Suprapubic skin (tissue), 4 donors: ENCODE results near the gene SERHL2. TPM values are rescaled to one million over a fixed set of nuclear protein-coding genes. Genes with fewer than 3 reads are reported as not detected.
"Not testable (repeated sequence)": the region's sequence is repeated elsewhere in the genome, so short reads cannot be mapped to it uniquely, and the experiment has no call there.

Source experiments
- DNase-seq, 2 donors: peaks; one replicate each; pipeline ENCODE4 v3.0.0-alpha.2; 2019; ENCODE audit warnings: low spot score in 2 of 2
- H3K27ac ChIP-seq: fragments of 200-600 bp; sonication (generic); one replicate; pipeline ENCODE4 v1.5.1; 2019
- H3K27me3 ChIP-seq: fragments of 200-600 bp; sonication (generic); one replicate; pipeline ENCODE4 v1.5.1; 2019
- H3K36me3 ChIP-seq: fragments of 200-600 bp; sonication (generic); one replicate; pipeline ENCODE4 v1.5.1; 2019
- H3K4me1 ChIP-seq: fragments of 200-600 bp; sonication (generic); one replicate; pipeline ENCODE4 v1.5.1; 2019
- H3K4me3 ChIP-seq: fragments of 200-600 bp; sonication (generic); one replicate; pipeline ENCODE4 v1.5.1; 2019; ENCODE audit warnings: mild to moderate bottlenecking
- H3K9me3 ChIP-seq: fragments of 200-600 bp; sonication (generic); one replicate; pipeline ENCODE4 v1.5.1; 2019
- CTCF ChIP-seq, 2 donors: fragments of 200-600 bp in 1 of 2; fragments of 450-650 bp in 1 of 2; sonication (generic) in 1 of 2; IDR thresholded peaks; one replicate each; pipeline ENCODE4 v1.5.1; 2016 to 2019; ENCODE audit warnings: antibody characterized with exemption in 2 of 2, mild to moderate bottlenecking in 1 of 2, moderate library complexity in 1 of 2
- EP300 ChIP-seq: sonication (generic); formaldehyde crosslinking; IDR thresholded peaks from one replicate; pipeline ENCODE4 v1.6.1; 2017; ENCODE audit warnings: antibody characterized with exemption
- POLR2A ChIP-seq, 2 donors: fragments of 450-650 bp; IDR thresholded peaks; one replicate each; pipeline ENCODE4 v1.6.1; 2017; ENCODE audit warnings: antibody characterized with exemption in 2 of 2, mild to moderate bottlenecking in 2 of 2, moderate library complexity in 2 of 2
- POLR2AphosphoS5 ChIP-seq, 3 donors: sonication (generic); formaldehyde crosslinking; IDR thresholded peaks; one replicate each; pipeline ENCODE4 v1.6.1; 2017; ENCODE audit warnings: antibody characterized with exemption in 3 of 3
- WGBS: methylation state at CpG from one replicate; pipeline ENCODE4 v1.1.5; 2018; 5-methylcytosine and 5-hydroxymethylcytosine counted together
- total RNA-seq, 4 donors: library from RNA; depleted of rRNA; stranded (reverse); fragments of >200 nt; gene quantifications; one replicate each; pipeline ENCODE4 v1.1.0, GENCODE V29; 2016

The SERHL2 gene
- total RNA-seq, 4 donors from 2014 or later = 13.0 to 96.1 (median 52.1) TPM

GRCh38 chr22:42596863-42597530, 43.2 kb downstream of the SERHL2 start:
- peaks cover 98% of the 10 kb centered on the region for H3K36me3 ChIP-seq

GRCh38 chr22:42601879-42602465, 48.2 kb downstream of the SERHL2 start:
- H3K4me3 ChIP-seq = no peak overlapping the region
- H3K4me1 ChIP-seq = peaks cover 19% of the 10 kb centered on the region
- no peaks in the 10 kb centered on the region for H3K27me3 ChIP-seq
- DNase-seq = no peak
- H3K9me3 ChIP-seq = no peaks in the 10 kb centered on the region
- 88% methylated on average over 6 of the region's 6 CpGs for WGBS
- TF ChIP-seq POLR2AphosphoS5 (IDR thresholded peaks at IDR 0.05) (no peak), POLR2A (IDR thresholded peaks at IDR 0.05) (no peak), EP300 (no peak), CTCF (IDR thresholded peaks at IDR 0.05) (no peak)
- H3K36me3 ChIP-seq = peaks cover 69% of the 10 kb centered on the region
- no peak overlapping the region for H3K27ac ChIP-seq

More at GRCh38 chr22:42596863-42597530, 43.2 kb downstream of the SERHL2 start:
- Histone ChIP-seq H3K27me3 (no peaks in the 10 kb centered on the region), H3K27ac (no peak overlapping the region), H3K4me1 (peaks cover 4% of the 10 kb centered on the region), H3K4me3 (no peak overlapping the region), H3K9me3 (no peaks in the 10 kb centered on the region)
- DNase-seq = no peak
- TF ChIP-seq EP300 (no peak), CTCF (IDR thresholded peaks at IDR 0.05) (no peak), POLR2A (IDR thresholded peaks at IDR 0.05) (no peak), POLR2AphosphoS5 (IDR thresholded peaks at IDR 0.05) (no peak)
- 92% methylated on average over 10 of the region's 11 CpGs for WGBS

- Histone ChIP-seq H3K27ac (no peak overlapping the region), H3K36me3 (peaks cover 67% of the 10 kb centered on the region), H3K9me3 (no peaks in the 10 kb centered on the region), H3K27me3 (no peaks in the 10 kb centered on the region), H3K4me3 (no peak overlapping the region), H3K4me1 (peaks cover 19% of the 10 kb centered on the region)
- DNase-seq = no peak
- TF ChIP-seq POLR2A (IDR thresholded peaks at IDR 0.05) (no peak), CTCF (IDR thresholded peaks at IDR 0.05) (no peak), POLR2AphosphoS5 (IDR thresholded peaks at IDR 0.05) (no peak), EP300 (no peak)
- WGBS = 72% methylated on average over 2 of the region's 2 CpGs
These were observed 48.7 kb downstream of the SERHL2 start for GRCh38 chr22:42602470-42602869.

GRCh38 chr22:42603427-42603826, 49.7 kb downstream of the SERHL2 start:
- no peaks in the 10 kb centered on the region for H3K27me3 ChIP-seq
- no peak overlapping the region for H3K27ac ChIP-seq
- no peak for DNase-seq
- peaks cover 22% of the 10 kb centered on the region for H3K4me1 ChIP-seq
- no peak for TF ChIP-seq POLR2A (IDR thresholded peaks at IDR 0.05)
- no peak overlapping the region for H3K4me3 ChIP-seq
- H3K9me3 ChIP-seq = no peaks in the 10 kb centered on the region
- 88% methylated on average over 2 of the region's 2 CpGs for WGBS
- peaks cover 62% of the 10 kb centered on the region for H3K36me3 ChIP-seq

GRCh38 chr22:42604403-42604802, 50.6 kb downstream of the SERHL2 start:
- peak overlapping the region; percentile 24 for H3K27ac ChIP-seq
- no peaks in the 10 kb centered on the region for H3K9me3 ChIP-seq
- no peak for TF ChIP-seq CTCF (IDR thresholded peaks at IDR 0.05)
- TF ChIP-seq POLR2AphosphoS5 (IDR thresholded peaks at IDR 0.05) = no peak
- no peak for TF ChIP-seq POLR2A (IDR thresholded peaks at IDR 0.05)
- TF ChIP-seq EP300 = no peak
- no peak for DNase-seq
- no peaks in the 10 kb centered on the region for H3K27me3 ChIP-seq
- no peak overlapping the region for H3K4me3 ChIP-seq
- H3K36me3 ChIP-seq = peaks cover 52% of the 10 kb centered on the region
- WGBS = 58% methylated on average over 3 of the region's 3 CpGs
- H3K4me1 ChIP-seq = peaks cover 32% of the 10 kb centered on the region

- not testable (repeated sequence) for H3K9me3 ChIP-seq, H3K27me3 ChIP-seq, H3K4me3 ChIP-seq, DNase-seq, H3K27ac ChIP-seq
- peaks cover 59% of the 10 kb centered on the region for H3K4me1 ChIP-seq
- peaks cover 21% of the 10 kb centered on the region for H3K36me3 ChIP-seq
- 82% methylated on average over 8 of the region's 31 CpGs for WGBS
These were observed 53.9 kb downstream of the SERHL2 start for GRCh38 chr22:42607641-42608040.
